ENCODE results near the gene FOXO1.

DNA sequence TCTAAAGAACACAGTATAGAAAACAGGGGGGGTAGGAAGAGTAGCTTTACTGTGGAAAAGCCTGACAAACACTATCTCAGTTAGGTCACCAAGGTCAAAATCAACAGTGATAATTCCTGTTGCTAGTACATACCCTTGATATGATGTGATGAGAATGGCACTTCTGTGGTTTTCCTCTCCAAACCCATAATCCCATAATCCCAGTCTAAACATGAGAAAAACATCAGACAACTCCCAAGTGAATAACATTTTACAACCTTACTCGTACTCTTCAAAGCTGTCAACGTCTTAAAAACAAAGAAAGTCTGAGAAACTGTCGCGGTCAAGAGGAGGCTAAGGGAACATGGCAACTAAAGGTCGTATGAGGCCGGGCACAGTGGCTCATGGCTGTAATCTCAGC is 137.6 kb downstream of the FOXO1 start:
- TF ChIP-seq POLR2A (IDR thresholded peaks at IDR 0.05; ENCODE audit: low read length) = no peak
- TF ChIP-seq GATA1 (IDR thresholded peaks at IDR 0.05; ENCODE audit: low read depth, low read length) = no peak
